Inflammatory macrophage treated with lipopolysaccharide for 4 hours (primary cell): Measurements from ENCODE around the gene SMIM29.

Experiments used
- DNase-seq: peaks from one replicate; pipeline ENCODE4 v3.0.0-alpha.2; 2020

Gene SMIM29

GRCh38 chr6:34239893-34240292 is 8.9 kb downstream of the SMIM29 start:
- no peak for DNase-seq

DNA sequence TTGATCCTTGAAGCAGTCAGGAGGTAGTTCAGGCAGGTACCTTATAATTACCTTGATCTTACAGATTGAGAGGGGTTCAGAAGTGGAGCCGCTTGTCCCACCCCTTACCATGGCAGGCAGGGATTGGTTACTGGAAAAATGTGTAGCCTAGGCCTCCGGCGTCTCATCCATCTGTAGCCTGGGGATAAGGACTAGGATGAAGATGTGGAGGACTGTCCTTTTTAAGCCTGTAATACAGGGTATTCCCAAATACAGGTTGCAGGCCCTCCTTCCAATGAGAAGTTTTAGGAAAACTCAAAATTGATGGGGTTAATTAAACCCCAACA is 9.3 kb downstream of the SMIM29 start:
- DNase-seq = no peak

- no peak for DNase-seq
Observed at GRCh38 chr6:34238585-34239499, 10.0 kb downstream of the SMIM29 start.

GRCh38 chr6:34237722-34238584 is 10.9 kb downstream of the SMIM29 start:
- DNase-seq = peak; percentile 38

- no peak for DNase-seq
Observed at GRCh38 chr6:34237316-34237721, 11.5 kb downstream of the SMIM29 start.

DNA sequence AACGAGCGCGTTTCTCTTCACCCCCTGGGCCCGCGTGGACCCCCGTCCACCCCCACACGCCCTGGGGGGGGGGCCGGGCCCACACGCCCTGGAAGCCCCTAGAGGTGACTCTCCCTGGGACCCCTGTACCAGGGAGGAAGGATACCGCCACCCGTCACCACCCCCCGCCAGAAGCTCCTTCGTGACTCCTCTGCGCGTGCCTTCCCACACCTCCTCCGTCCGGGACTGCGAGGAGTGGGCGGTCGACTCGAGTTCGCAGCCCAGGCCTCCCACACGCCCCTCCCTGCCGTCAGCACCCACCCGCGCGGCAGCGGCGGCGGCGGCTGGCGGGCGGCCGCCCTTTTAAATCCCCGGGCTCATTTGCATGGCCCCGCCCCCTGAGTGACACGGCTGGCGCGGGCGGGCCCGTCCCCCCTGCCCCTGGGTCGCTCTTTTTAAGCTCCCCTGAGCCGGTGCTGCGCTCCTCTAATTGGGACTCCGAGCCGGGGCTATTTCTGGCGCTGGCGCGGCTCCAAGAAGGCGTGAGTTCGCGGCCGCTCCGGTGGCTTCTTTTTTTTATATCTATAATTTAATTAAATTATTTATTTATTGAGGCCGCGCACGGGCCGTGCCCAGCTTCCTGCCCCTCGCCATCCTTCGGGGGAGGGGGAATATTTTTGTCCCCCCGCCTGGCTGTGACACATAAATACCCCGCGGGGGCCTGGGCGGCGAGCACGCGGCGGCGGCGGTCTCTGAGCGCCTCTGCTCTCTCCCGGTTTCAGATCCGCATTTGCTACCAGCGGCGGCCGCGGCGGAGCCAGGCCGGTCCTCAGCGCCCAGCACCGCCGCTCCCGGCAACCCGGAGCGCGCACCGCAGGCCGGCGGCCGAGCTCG is 12.1 kb downstream of the SMIM29 start, which contains the start of gene HMGA1:
TSS of gene HMGA1 (plus strand) at position 431 of the 873 bp plus-strand sequence. CDS start 3,908 bp downstream, outside the sequence.
- DNase-seq = peak; percentile 86

DNA sequence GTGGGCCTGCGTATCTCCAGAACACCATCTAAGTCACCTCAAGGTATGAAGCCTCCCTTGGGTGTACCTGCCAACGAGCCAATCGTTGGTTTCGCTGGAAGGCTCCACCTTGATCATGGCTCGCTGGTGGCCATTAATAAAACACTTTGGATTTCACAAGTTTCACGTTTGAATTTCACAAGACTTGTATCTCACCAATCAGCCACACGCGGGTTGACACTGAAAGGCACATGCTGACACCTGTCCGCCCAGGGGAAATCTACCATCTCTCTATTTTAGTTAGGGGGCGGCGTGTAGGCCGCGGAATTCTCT is 12.7 kb downstream of the SMIM29 start:
- DNase-seq = no peak

GRCh38 chr6:34235307-34236130 is 13.3 kb downstream of the SMIM29 start:
- peak; percentile 60 for DNase-seq

- DNase-seq = no peak
Observed at GRCh38 chr6:34234667-34235306, 14.0 kb downstream of the SMIM29 start.

DNA sequence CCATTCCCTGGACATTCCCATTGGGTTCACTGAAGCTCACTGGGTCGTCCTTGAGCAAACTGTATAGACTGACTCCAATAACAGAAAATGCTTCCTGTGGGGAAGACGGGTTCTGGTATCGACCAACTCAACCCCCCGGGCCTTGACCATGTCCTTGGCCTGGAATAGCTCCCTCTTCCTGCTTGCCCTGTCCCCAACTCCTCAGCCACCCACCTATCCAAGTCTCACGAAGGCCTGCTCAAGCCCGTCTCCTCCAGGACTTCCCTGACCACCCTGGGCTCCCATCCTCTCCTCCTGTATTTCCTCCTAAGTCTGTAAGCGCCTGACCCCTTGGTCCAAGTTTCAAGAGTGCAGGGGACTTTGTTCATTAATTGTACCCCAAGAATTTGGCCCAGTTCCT is 14.9 kb downstream of the SMIM29 start:
- DNase-seq = no peak

GRCh38 chr6:34232901-34233300 is 15.9 kb downstream of the SMIM29 start:
- DNase-seq = no peak

GRCh38 chr6:34231566-34232336 is 17.1 kb downstream of the SMIM29 start:
- DNase-seq = no peak

DNA sequence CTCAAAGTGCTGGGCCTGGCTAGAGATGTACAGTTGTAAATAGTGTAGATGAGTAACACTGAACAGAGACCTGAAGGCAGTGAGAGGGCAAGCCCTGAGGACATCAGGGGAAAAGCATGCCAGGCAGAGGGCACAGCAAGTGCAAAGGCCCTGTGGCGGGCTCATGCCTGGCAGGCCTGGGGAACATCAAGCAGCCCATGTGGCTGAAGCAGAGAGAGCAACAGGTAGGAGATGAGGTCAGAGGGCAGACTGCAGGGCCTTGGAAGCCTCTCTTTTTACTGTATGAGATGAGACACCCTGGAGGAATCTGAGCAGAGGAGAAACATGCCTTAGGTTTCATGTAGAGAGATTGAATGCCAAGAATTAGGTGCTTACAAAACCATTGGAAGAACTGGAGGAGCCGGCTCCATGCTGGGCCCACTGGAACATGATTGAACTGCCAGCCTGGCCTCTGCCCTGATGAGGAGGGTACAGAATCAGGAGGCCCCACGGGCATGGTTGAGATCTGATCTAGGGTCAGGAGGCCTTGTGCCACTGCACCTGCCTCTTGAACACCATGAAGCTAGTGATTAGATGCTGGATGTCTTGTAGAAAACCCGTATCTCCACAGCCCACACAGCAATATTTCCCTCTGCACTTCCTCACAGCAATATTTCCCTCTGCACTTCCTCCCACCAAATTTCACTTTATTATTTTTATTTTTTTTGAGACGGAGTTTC is 18.0 kb downstream of the SMIM29 start:
- DNase-seq = peak; percentile 58

- DNase-seq = no peak
Observed at GRCh38 chr6:34229877-34230276, 18.9 kb downstream of the SMIM29 start.

DNA sequence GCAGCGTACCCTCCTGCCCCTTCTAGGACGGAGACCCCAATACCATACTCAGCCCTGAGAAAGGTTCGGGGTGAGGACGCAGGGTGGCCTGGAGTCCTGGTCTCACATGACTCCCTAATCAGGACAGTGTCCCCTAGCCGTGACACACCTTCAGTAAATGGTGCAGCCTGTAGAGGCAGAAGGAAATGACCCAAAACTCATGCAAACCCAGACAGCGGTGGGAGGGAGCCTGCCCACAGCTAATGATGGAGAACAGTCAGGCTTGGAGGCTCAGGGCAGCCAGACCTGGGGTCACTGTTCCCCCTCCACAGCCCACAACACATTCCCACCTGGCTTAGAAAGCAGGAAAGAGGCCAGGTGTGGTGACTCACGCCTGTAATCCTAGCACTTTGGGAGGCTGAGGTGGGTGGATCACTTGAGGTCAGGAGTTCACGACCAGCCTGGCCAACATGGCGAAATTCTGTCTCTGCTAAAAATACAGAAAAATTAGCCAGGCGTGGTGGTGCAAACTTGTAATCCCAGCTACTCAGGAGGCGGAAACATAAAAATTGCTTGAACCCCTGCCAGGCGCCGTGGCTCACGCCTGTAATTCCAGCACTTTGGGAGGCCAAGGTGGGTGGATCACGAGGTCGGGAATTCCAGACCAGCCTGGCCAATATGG is 20.9 kb downstream of the SMIM29 start:
- peak; percentile 26 for DNase-seq

GRCh38 chr6:34226731-34227586 is 21.8 kb downstream of the SMIM29 start:
- DNase-seq = peak; percentile 60

- no peak for DNase-seq
Observed at GRCh38 chr6:34226066-34226465, 22.7 kb downstream of the SMIM29 start.

DNA sequence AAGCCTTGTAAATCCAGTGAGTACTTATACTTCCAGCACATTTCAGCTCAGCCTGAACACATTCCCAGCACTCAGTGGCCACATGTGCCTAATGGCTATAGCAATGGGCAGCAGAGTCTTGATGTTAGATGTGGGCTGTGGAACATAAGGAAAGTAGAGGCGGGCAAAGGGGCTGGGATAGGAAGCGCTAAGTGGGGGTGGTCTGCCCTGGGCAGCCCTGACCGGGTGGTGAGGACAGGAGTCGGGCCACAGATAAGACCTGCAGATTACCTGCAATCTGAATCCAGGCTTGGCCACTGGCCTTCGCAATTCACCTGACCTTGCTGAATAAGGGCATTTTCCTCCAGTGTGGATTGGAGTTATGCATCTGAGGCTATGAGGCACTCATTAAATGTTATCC is 23.3 kb downstream of the SMIM29 start:
- no peak for DNase-seq
